Gastroesophageal sphincter (tissue), 4 donors: ENCODE results near the gene TMEM175. TPM values are rescaled to one million over a fixed set of nuclear protein-coding genes. Genes with fewer than 3 reads are reported as not detected.
"Not testable (repeated sequence)": the region's sequence is repeated elsewhere in the genome, so short reads cannot be mapped to it uniquely, and the experiment has no call there.

ENCODE experiments used
- ATAC-seq: fragments of 150-250 bp; one replicate; pipeline ENCODE4 v1.9.1; 2016; ENCODE audit warnings: mild to moderate bottlenecking, moderate library complexity
- H3K27ac ChIP-seq, 4 donors: fragments of 200-600 bp; sonication (generic) in 3 of 4; 1 replicate in 3 of 4; 2 replicates in 1 of 4; pipeline ENCODE4 v1.5.1; 2016 to 2019
- H3K27me3 ChIP-seq: fragments of 200-600 bp; sonication (generic); one replicate; pipeline ENCODE4 v1.5.1; 2019
- H3K36me3 ChIP-seq, 2 donors: fragments of 200-600 bp; sonication (generic); one replicate each; pipeline ENCODE4 v1.5.1; 2019; ENCODE audit warnings: control low read depth in 1 of 2
- H3K4me1 ChIP-seq, 3 donors: fragments of 200-600 bp; sonication (generic); 1 replicate in 2 of 3; 2 replicates in 1 of 3; pipeline ENCODE4 v1.5.1; 2016 to 2019; ENCODE audit warnings: control low read depth in 2 of 3
- H3K4me3 ChIP-seq, 2 donors: fragments of 200-600 bp; sonication (generic); one replicate each; pipeline ENCODE4 v1.5.1; 2019; ENCODE audit warnings: mild to moderate bottlenecking in 1 of 2, moderate library complexity in 1 of 2
- H3K9me3 ChIP-seq, 3 donors: fragments of 200-600 bp; sonication (generic); one replicate each; pipeline ENCODE4 v1.5.1; 2017 to 2019; ENCODE audit warnings: control low read depth in 2 of 3
- CTCF ChIP-seq, 4 experiments: fragments of 200-600 bp in 2 of 4; fragments of 450-650 bp in 2 of 4; sonication (generic) in 1 of 4; IDR thresholded peaks; one replicate each; pipeline ENCODE4 v1.5.1; 2017 to 2019; ENCODE audit warnings: antibody characterized with exemption in 4 of 4, mild to moderate bottlenecking in 2 of 4, moderate library complexity in 2 of 4
- EP300 ChIP-seq: sonication (generic); formaldehyde crosslinking; IDR thresholded peaks from one replicate; pipeline ENCODE4 v1.6.1; 2017; ENCODE audit warnings: antibody characterized with exemption, mild to moderate bottlenecking
- POLR2A ChIP-seq, 2 donors: fragments of 450-650 bp; IDR thresholded peaks; one replicate each; pipeline ENCODE4 v1.6.1; 2017; ENCODE audit warnings: antibody characterized with exemption in 2 of 2, mild to moderate bottlenecking in 2 of 2, moderate library complexity in 1 of 2
- POLR2AphosphoS5 ChIP-seq: sonication (generic); formaldehyde crosslinking; IDR thresholded peaks from one replicate; pipeline ENCODE4 v1.6.1; 2017; ENCODE audit warnings: antibody characterized with exemption
- WGBS, 2 donors: methylation state at CpG; one replicate each; pipeline ENCODE4 v1.1.5; 2018; ENCODE audit warnings: low coverage in 1 of 2; 5-methylcytosine and 5-hydroxymethylcytosine counted together
- total RNA-seq, 4 donors: library from RNA; depleted of rRNA; stranded (reverse); fragments of >200 nt; gene quantifications; one replicate each; pipeline ENCODE4 v1.1.0, GENCODE V29; 2016

The TMEM175 gene
- total RNA-seq, 4 donors from 2014 or later: 21.7 to 40.3 (median 24.2) TPM

GRCh38 chr4:926538-926937, 5.7 kb upstream of the TMEM175 start:
- Histone ChIP-seq H3K4me3 (no peak overlapping the region), H3K27me3 (no peaks in the 10 kb centered on the region), H3K27ac (no peak overlapping the region), H3K9me3 (no peaks in the 10 kb centered on the region), H3K36me3 (peaks cover 0 to 7% of the 10 kb centered on the region in 2 donors), H3K4me1 (peaks cover 0 to 61% (median 17%) of the 10 kb centered on the region in 3 donors)
- no peak for ATAC-seq
- WGBS, 2 donors: 51 to 54% methylated on average over 5 of the region's 17 CpGs
- no peak for TF ChIP-seq EP300
- TF ChIP-seq POLR2AphosphoS5: no peak
- TF ChIP-seq CTCF (IDR thresholded peaks at IDR 0.05): peak in 1 of 4 experiments; percentile 12
- no peak for TF ChIP-seq POLR2A (IDR thresholded peaks at IDR 0.05)

- not testable (repeated sequence) for H3K27ac ChIP-seq, H3K27me3 ChIP-seq, ATAC-seq, H3K4me3 ChIP-seq, H3K9me3 ChIP-seq, H3K36me3 ChIP-seq
- no CpG with 5 or more reads among the region's 21 CpGs for WGBS, 2 donors
- peaks cover 0 to 62% (median 18%) of the 10 kb centered on the region in 3 donors for H3K4me1 ChIP-seq
These were observed 4.7 kb upstream of the TMEM175 start for GRCh38 chr4:927566-927965.

- TF ChIP-seq POLR2AphosphoS5: no peak
- no peak for TF ChIP-seq POLR2A (IDR thresholded peaks at IDR 0.05)
- no peak for TF ChIP-seq EP300
- no peak for TF ChIP-seq CTCF (IDR thresholded peaks at IDR 0.05)
- no peak for ATAC-seq
- Histone ChIP-seq H3K9me3 (no peaks in the 10 kb centered on the region), H3K27ac (no peak overlapping the region), H3K36me3 (no peaks in the 10 kb centered on the region), H3K27me3 (no peaks in the 10 kb centered on the region), H3K4me1 (peaks cover 0 to 79% (median 24%) of the 10 kb centered on the region in 3 donors), H3K4me3 (no peak overlapping the region)
- WGBS, 2 donors: 50 to 86% methylated on average over 2 to 9 of the region's 17 CpGs
These were observed 3.0 kb upstream of the TMEM175 start for GRCh38 chr4:929096-929765.

GRCh38 chr4:930028-930551, 2.2 kb upstream of the TMEM175 start:
- peak overlapping the region in 1 of 2 donors; percentile 100 for H3K4me3 ChIP-seq
- H3K27me3 ChIP-seq: no peaks in the 10 kb centered on the region
- no peak overlapping the region for H3K27ac ChIP-seq
- H3K9me3 ChIP-seq: no peaks in the 10 kb centered on the region
- TF ChIP-seq CTCF (IDR thresholded peaks at IDR 0.05) (no peak), POLR2A (IDR thresholded peaks at IDR 0.05) (no peak), POLR2AphosphoS5 (no peak), EP300 (no peak)
- 31 to 43% methylated on average over 3 of the region's 3 CpGs for WGBS, 2 donors
- no peaks in the 10 kb centered on the region for H3K36me3 ChIP-seq
- no peak for ATAC-seq
- peaks cover 0 to 76% (median 23%) of the 10 kb centered on the region in 3 donors for H3K4me1 ChIP-seq

- no peaks in the 10 kb centered on the region for H3K36me3 ChIP-seq
- H3K4me1 ChIP-seq: peaks cover 0 to 70% (median 21%) of the 10 kb centered on the region in 3 donors
- peak overlapping the region in 1 of 2 donors; percentile 100 for H3K4me3 ChIP-seq
- no peaks in the 10 kb centered on the region for H3K27me3 ChIP-seq
- peak overlapping the region in 1 of 4 donors; percentile 90 for H3K27ac ChIP-seq
- ATAC-seq: no peak
- TF ChIP-seq POLR2AphosphoS5: no peak
- no peak for TF ChIP-seq EP300
- no peak for TF ChIP-seq POLR2A (IDR thresholded peaks at IDR 0.05)
- TF ChIP-seq CTCF (IDR thresholded peaks at IDR 0.05): no peak
- H3K9me3 ChIP-seq: no peaks in the 10 kb centered on the region
- 38 to 64% methylated on average over 4 to 6 of the region's 7 CpGs for WGBS, 2 donors
These were observed 1.4 kb upstream of the TMEM175 start for GRCh38 chr4:930827-931193.
